H1 (cell line): ENCODE results near the gene CTU1. TPM values are rescaled to one million over a fixed set of nuclear protein-coding genes. Genes with fewer than 3 reads are reported as not detected.

Source experiments
- ATF2 ChIP-seq: IDR thresholded peaks from 2 replicates; pipeline ENCODE4 v1.6.1; 2012; ENCODE audit warnings: low read length, inconsistent platforms
- SP1 ChIP-seq: IDR thresholded peaks from 2 replicates; pipeline ENCODE4 v1.6.1; 2011; ENCODE audit warnings: low read depth, low read length
- TAF7 ChIP-seq: optimal IDR thresholded peaks from 2 replicates; pipeline ENCODE3; 2011; ENCODE audit warnings: low read depth, mild to moderate bottlenecking, inconsistent platforms, low read length, moderate library complexity, borderline replicate concordance
- polyA plus RNA-seq, 7 experiments: library from polyadenylated mRNA; depleted of rRNA in 3 of 7; stranded (reverse) in 5 of 7; unstranded in 2 of 7; fragments of >200 nt in 5 of 7; fragments of 200-250 nt in 2 of 7; gene quantifications; 1 replicate in 5 of 7; 2 replicates in 1 of 7; 4 replicates in 1 of 7; pipeline versions ENCODE4 v1.2.1 to v1.2.3, GENCODE V29; 2011 to 2013; ENCODE audit warnings: missing spikeins in 2 of 7, mixed read lengths in 2 of 7
- total RNA-seq: library from RNA; stranded (reverse); fragmentation: NEBNext Ultra II Directional; extraction: Animal tissue kit (Norgen Biotek cat#: 25700); gene quantifications from 2 replicates; pipeline ENCODE4 v1.2.1, GENCODE V29; 2021

The CTU1 gene
- total and polyA plus RNA-seq, 2 of the 8 experiments (the other 6 are each of a cell fraction or from before 2014, with no cell fraction given), result 4.6 to 7.2 TPM

- TF ChIP-seq ATF2 (no peak), SP1 (no peak), TAF7 (no peak)
These were observed 19.5 kb upstream of the CTU1 start (continued) for GRCh38 chr19:51127755-51128154.
